GM12878 (cell line): ENCODE data around the gene CAMTA2. TPM values are rescaled to one million over a fixed set of nuclear protein-coding genes. Genes with fewer than 3 reads are reported as not detected.
A peak's percentile ranks its signal among the peaks of the same experiment; 100 is the strongest.

Source experiments
- ATAC-seq: fragments of 200-7000 bp; cut with Tn5 transposase; 3 replicates; pipeline ENCODE4 v1.9.1; 2020; ENCODE audit warnings: mild to moderate bottlenecking, moderate library complexity
- BruUV-seq: library from RNA; stranded (reverse); fragments of 400-500 nt; replicated peaks from 2 replicates; lab custom pipeline; 2021; lab: Mats Ljungman, UMichigan
- CTCF ChIA-PET: fragments of 300-600 bp; sonication (Branson Sonifier 250); formaldehyde crosslinking; extraction: SDS; loops from one replicate; lab custom pipeline; 2021; ENCODE audit warnings: inconsistent platforms; lab: Yijun Ruan, JAX
- POLR2A ChIA-PET: fragments of 350-600 bp; formaldehyde crosslinking; extraction: SDS; loops from one replicate; lab custom pipeline; 2021; ENCODE audit warnings: inconsistent platforms; lab: Charles Lee
- RAD21 ChIA-PET: fragments of 300-600 bp; sonication (Branson Sonifier 250); formaldehyde crosslinking; loops from one replicate; lab custom pipeline; 2023; ENCODE audit warnings: antibody characterized with exemption; ENCODE audit not compliant: unreplicated experiment; lab: Charles Lee
- SMC1A ChIA-PET: fragments of 300-600 bp; sonication (Branson Sonifier 250); formaldehyde crosslinking; loops from one replicate; lab custom pipeline; 2023; ENCODE audit not compliant: unreplicated experiment, uncharacterized antibody; lab: Charles Lee
- DNase-seq: peaks from one replicate; pipeline ENCODE4 v3.0.0-alpha.2; 2011; ENCODE audit warnings: low read depth, low spot score
- FAIRE-seq: peaks from 3 replicates; lab custom pipeline; 2011; peaks lifted over from hg19 to GRCh38; lab: Jason Lieb, UNC
- H2AFZ ChIP-seq: 2 replicates; pipeline ENCODE4 v1.6.0; 2011; ENCODE audit warnings: low read depth, low read length, control low read depth; ENCODE audit not compliant: control insufficient read depth
- H3K27ac ChIP-seq: 2 replicates; pipeline ENCODE4 v1.5.1; 2011; ENCODE audit warnings: control low read depth; ENCODE audit not compliant: control insufficient read depth, insufficient read depth
- H3K27me3 ChIP-seq, 2 experiments: replicated peaks in 1 of 2; 2 replicates each; pipeline versions ENCODE4 v1.6.0 to v1.6.1; 2011; ENCODE audit warnings: low read length in 1 of 2; ENCODE audit not compliant: control insufficient read depth in 2 of 2, insufficient read depth in 2 of 2
- H3K36me3 ChIP-seq, 2 experiments: 2 replicates each; pipeline ENCODE4 v1.5.1; 2011; ENCODE audit warnings: low read length in 1 of 2; ENCODE audit not compliant: control insufficient read depth in 2 of 2, insufficient read depth in 2 of 2
- H3K4me1 ChIP-seq: 2 replicates; pipeline ENCODE4 v1.6.1; 2011; ENCODE audit warnings: mild to moderate bottlenecking, low read length, moderate library complexity, mixed read lengths; ENCODE audit not compliant: control insufficient read depth, insufficient read depth
- H3K4me2 ChIP-seq: 2 replicates; pipeline ENCODE4 v1.6.0; 2011; ENCODE audit warnings: control low read depth; ENCODE audit not compliant: control insufficient read depth, insufficient read depth
- H3K4me3 ChIP-seq: fragments of 200-600 bp; sonication (generic); 2 replicates; pipeline ENCODE4 v1.5.1; 2016
- H3K79me2 ChIP-seq: 2 replicates; pipeline ENCODE4 v1.6.0; 2011; ENCODE audit warnings: low read length; ENCODE audit not compliant: control insufficient read depth, insufficient read depth
- H3K9ac ChIP-seq: 2 replicates; pipeline ENCODE4 v1.8.0; 2011; ENCODE audit warnings: low read length, control low read depth, mixed read lengths; ENCODE audit not compliant: control insufficient read depth, insufficient read depth
- H3K9me3 ChIP-seq: replicated peaks from 3 replicates; pipeline ENCODE4 v1.5.1; 2011; ENCODE audit warnings: mild to moderate bottlenecking, low read length; ENCODE audit not compliant: control insufficient read depth, insufficient read depth
- H4K20me1 ChIP-seq: 2 replicates; pipeline ENCODE4 v1.6.0; 2011; ENCODE audit not compliant: control insufficient read depth, insufficient read depth
- ATF7 ChIP-seq: fragments of 450-650 bp; IDR thresholded peaks from 2 replicates; pipeline ENCODE4 v1.6.1; 2016; ENCODE audit warnings: low read depth, mild to moderate bottlenecking
- CBX5 ChIP-seq: sonication (generic); IDR thresholded peaks from 2 replicates; pipeline ENCODE4 v1.6.1; 2016; ENCODE audit warnings: low read depth, moderate library complexity, mild to moderate bottlenecking, inconsistent platforms
- NFYA ChIP-seq: IDR thresholded peaks from 2 replicates; pipeline ENCODE4 v1.6.1; 2011; ENCODE audit warnings: low read depth, mild to moderate bottlenecking, low read length, improper control_type of control experiment, borderline replicate concordance
- NR2C2 ChIP-seq: IDR thresholded peaks from 2 replicates; pipeline ENCODE4 v1.6.1; 2011; ENCODE audit warnings: borderline replicate concordance, low read depth; ENCODE audit not compliant: control insufficient read depth, insufficient read length
- POLR2A ChIP-seq: IDR thresholded peaks from 2 replicates; pipeline ENCODE4 v1.6.1; 2011; ENCODE audit warnings: low read depth, mild to moderate bottlenecking, low read length
- POLR2AphosphoS2 ChIP-seq: IDR thresholded peaks from 2 replicates; pipeline ENCODE4 v1.6.1; 2011; ENCODE audit warnings: low read depth, mild to moderate bottlenecking, low read length, improper control_type of control experiment, moderate library complexity
- RB1 ChIP-seq: fragments of 450-650 bp; formaldehyde crosslinking; IDR thresholded peaks from 2 replicates; pipeline ENCODE4 v1.6.1; 2017; ENCODE audit warnings: mild to moderate bottlenecking, borderline replicate concordance
- RELA ChIP-seq: fragments of 450-650 bp; IDR thresholded peaks from 2 replicates; pipeline ENCODE4 v1.8.0; 2014; ENCODE audit warnings: borderline replicate concordance; ENCODE audit not compliant: partially characterized antibody
- SIX5 ChIP-seq: IDR thresholded peaks from 2 replicates; pipeline ENCODE4 v1.6.1; 2011; ENCODE audit warnings: mild to moderate bottlenecking, low read depth, low read length, moderate library complexity; ENCODE audit not compliant: severe bottlenecking
- TAF1 ChIP-seq: IDR thresholded peaks from 2 replicates; pipeline ENCODE4 v1.6.1; 2011; ENCODE audit warnings: mild to moderate bottlenecking, low read depth, low read length, borderline replicate concordance
- TCF12 ChIP-seq: IDR thresholded peaks from 2 replicates; pipeline ENCODE4 v1.6.1; 2011; ENCODE audit warnings: low read depth, mild to moderate bottlenecking, low read length
- TCF3 ChIP-seq: IDR thresholded peaks from 2 replicates; pipeline ENCODE4 v1.6.1; 2012; ENCODE audit warnings: low read depth, mild to moderate bottlenecking, low read length, borderline replicate concordance; ENCODE audit not compliant: insufficient read depth
- TCF7 ChIP-seq: IDR thresholded peaks from 2 replicates; pipeline ENCODE4 v1.6.1; 2014; ENCODE audit warnings: antibody characterized with exemption, borderline replicate concordance
- YY1 ChIP-seq: IDR thresholded peaks from 2 replicates; pipeline ENCODE4 v1.6.1; 2011; ENCODE audit warnings: low read depth, mild to moderate bottlenecking, low read length
- ZSCAN29 ChIP-seq: fragments of 450-650 bp; IDR thresholded peaks from 2 replicates; pipeline ENCODE4 v1.6.1; 2017; ENCODE audit warnings: mild to moderate bottlenecking, moderate library complexity
- WGBS: methylation state at CpG from one replicate; pipeline ENCODE4 v1.1.6; 2016; ENCODE audit warnings: low lambda C conversion rate; ENCODE audit not compliant: insufficient replicate concordance, insufficient coverage; ENCODE audit errors: missing lambda C conversion rate; 5-methylcytosine and 5-hydroxymethylcytosine counted together
- in situ Hi-C: fragments of 300-500 bp; cut with MboI; formaldehyde crosslinking; loops from 9 replicates; pipeline ENCODE4 v1.14.3; 2018; ENCODE audit warnings: mixed read lengths
- intact Hi-C: fragments of 100-400 bp; cut with micrococcal nuclease; formaldehyde crosslinking; loops from one replicate; pipeline ENCODE4 v1.14.2; 2022; ENCODE audit not compliant: unreplicated experiment
- polyA plus RNA-seq, 11 experiments: library from polyadenylated mRNA; depleted of rRNA in 4 of 11; unstranded in 6 of 11; stranded (reverse) in 5 of 11; fragments of >200 nt; fragmentation: Nextera tagmentation in 4 of 11; fragmentation: Illumina TruSeq in 1 of 11; extraction: Ambion mirVana in 4 of 11; extraction: Trizol in 1 of 11; gene quantifications; 1 replicate in 1 of 11; 2 replicates in 10 of 11; pipeline versions ENCODE4 v1.2.1 to v1.2.3, GENCODE V29; 2011 to 2016; ENCODE audit warnings: inconsistent platforms in 2 of 11, missing spikeins in 2 of 11, low read depth in 1 of 11
- total RNA-seq, 4 experiments: library from RNA; depleted of rRNA in 3 of 4; stranded (reverse); fragments of >200 nt in 3 of 4; fragmentation: Illumina TruSeq in 1 of 4; extraction: Trizol in 1 of 4; gene quantifications; 2 replicates each; pipeline versions ENCODE4 v1.2.1 to v1.2.3, GENCODE V29; 2013 to 2021
- TF ChIP-seq, protein P1 (sequence below): IDR thresholded peaks from 2 replicates; pipeline ENCODE4 v1.6.1; 2011; ENCODE audit warnings: mild to moderate bottlenecking, low read depth, low read length, moderate library complexity; ENCODE audit not compliant: insufficient replicate concordance
- TF ChIP-seq, protein P2 (sequence below): IDR thresholded peaks from 2 replicates; pipeline ENCODE4 v1.6.1; 2012; ENCODE audit warnings: low read depth, low read length, improper control_type of control experiment
- TF ChIP-seq, protein P3 (sequence below): fragments of 150-350 bp; IDR thresholded peaks from 2 replicates; pipeline ENCODE4 v1.6.1; 2016; ENCODE audit warnings: low read depth, low read length

CAMTA2 gene
- total and polyA plus RNA-seq, 10 of the 15 experiments (the other 5 are each of a cell fraction or from before 2014, with no cell fraction given): 0.42 to 29.3 (median 11.2) TPM

DNA sequence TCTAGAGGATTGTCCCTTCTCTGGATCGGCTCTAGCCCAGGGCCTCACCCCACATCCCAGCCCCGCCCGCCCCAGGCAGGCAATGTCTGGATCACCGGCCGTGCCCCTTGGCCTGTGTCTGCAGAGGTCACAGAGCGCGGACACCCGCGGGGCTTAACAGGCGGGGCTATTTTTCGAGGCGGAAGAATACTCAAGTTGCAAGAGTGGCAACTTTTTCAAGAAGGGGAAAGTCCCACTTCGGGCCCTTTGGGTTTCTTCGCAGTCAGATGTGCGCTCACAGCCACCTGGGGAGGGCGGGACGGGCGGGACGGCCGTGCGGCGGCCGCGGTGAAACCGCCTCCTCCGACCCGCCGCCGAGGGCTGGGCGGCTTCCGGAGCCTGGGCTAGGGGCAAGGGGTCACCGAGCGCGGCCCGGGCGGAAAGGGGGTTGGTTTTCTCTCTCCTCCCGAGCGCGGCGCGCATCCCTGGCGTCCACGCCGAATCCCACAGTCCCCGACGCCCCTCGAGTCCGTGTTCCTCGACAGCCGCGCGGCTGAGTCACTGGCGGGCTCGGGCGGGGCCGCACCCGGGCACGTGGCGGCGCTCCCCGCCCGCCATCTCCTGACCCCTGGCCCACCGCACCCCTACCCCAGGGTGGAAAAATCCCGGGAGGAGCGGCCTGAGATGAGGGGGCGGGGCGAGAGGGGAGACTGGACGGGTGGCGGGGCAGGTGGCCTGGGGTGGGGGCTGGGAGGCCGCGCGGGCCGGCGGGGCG lies 38.0 kb downstream of the CAMTA2 start:
- no TSS peak for BruUV-seq
- Histone ChIP-seq H4K20me1 (peaks cover 5% of the 10 kb centered on the region), H3K27me3 (no peaks in the 10 kb centered on the region), H2AFZ (peak overlapping the region; percentile 61), H3K9me3 (no peaks in the 10 kb centered on the region), H3K4me1 (peaks cover 28% of the 10 kb centered on the region), H3K4me3 (peak overlapping the region; percentile 96), H3K9ac (peak overlapping the region; percentile 83), H3K36me3 (peaks cover 10 to 12% of the 10 kb centered on the region in 2 experiments), H3K79me2 (peaks cover 53% of the 10 kb centered on the region), H3K27ac (peak overlapping the region; percentile 85), H3K4me2 (peak overlapping the region; percentile 80)
- ChIA-PET POLR2A (interaction anchor here (1.0 to 17.5 kb wide), 4 partner anchors 10 to 79 kb away, joined by 4 to 272 read pairs (median 18); partner anchors contain the start of genes RNF167, SLC25A11 and SPAG7), RAD21 (interaction anchor here (0.9 to 9.8 kb wide), 4 partner anchors 9 to 40 kb away, joined by 4 to 73 read pairs (median 10); partner anchors contain the start of genes RNF167, SLC25A11 and SPAG7), CTCF (interaction anchor here (3.3 to 3.4 kb wide), 2 partner anchors 17 kb away, joined by 13 to 23 read pairs; partner anchors contain the start of gene SPAG7), SMC1A (interaction anchor here (0.9 to 7.1 kb wide), 4 partner anchors 17 to 112 kb away, joined by 3 to 50 read pairs (median 14); partner anchors contain the start of gene SPAG7)
- in situ Hi-C loops: no loop called here
- no peak for FAIRE-seq
- ATAC-seq: peak; percentile 44
- 0% methylated on average over 40 of the region's 75 CpGs for WGBS
- no peak for DNase-seq
- intact Hi-C loops: loop anchor here (1.0 to 2.0 kb wide), 2 partner anchors 18 to 47 kb away; partner anchors contain the start of genes INCA1, KIF1C and SPAG7
- peak; percentile 83 for TF ChIP-seq TAF1
- no peak for TF ChIP-seq NFYA
- no peak for TF ChIP-seq SIX5
- TF ChIP-seq, protein P1, sequence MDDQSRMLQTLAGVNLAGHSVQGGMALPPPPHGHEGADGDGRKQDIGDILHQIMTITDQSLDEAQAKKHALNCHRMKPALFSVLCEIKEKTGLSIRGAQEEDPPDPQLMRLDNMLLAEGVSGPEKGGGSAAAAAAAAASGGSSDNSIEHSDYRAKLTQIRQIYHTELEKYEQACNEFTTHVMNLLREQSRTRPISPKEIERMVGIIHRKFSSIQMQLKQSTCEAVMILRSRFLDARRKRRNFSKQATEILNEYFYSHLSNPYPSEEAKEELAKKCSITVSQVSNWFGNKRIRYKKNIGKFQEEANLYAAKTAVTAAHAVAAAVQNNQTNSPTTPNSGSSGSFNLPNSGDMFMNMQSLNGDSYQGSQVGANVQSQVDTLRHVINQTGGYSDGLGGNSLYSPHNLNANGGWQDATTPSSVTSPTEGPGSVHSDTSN: peak; percentile 75
- TF ChIP-seq POLR2AphosphoS2: peak; percentile 58; the same call in 1 of the 2 replicates
- TF ChIP-seq RELA: no peak
- TF ChIP-seq, protein P2, sequence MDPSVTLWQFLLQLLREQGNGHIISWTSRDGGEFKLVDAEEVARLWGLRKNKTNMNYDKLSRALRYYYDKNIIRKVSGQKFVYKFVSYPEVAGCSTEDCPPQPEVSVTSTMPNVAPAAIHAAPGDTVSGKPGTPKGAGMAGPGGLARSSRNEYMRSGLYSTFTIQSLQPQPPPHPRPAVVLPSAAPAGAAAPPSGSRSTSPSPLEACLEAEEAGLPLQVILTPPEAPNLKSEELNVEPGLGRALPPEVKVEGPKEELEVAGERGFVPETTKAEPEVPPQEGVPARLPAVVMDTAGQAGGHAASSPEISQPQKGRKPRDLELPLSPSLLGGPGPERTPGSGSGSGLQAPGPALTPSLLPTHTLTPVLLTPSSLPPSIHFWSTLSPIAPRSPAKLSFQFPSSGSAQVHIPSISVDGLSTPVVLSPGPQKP: 0 out of 2 replicates have a peak, but pooled peaks have one; percentile 37
- TF ChIP-seq CBX5: no peak
- peak; percentile 71; the same call in 1 of the 2 replicates for TF ChIP-seq TCF12
- no peak for TF ChIP-seq ATF7
- peak; percentile 84 for TF ChIP-seq TCF3
- peak; percentile 83 for TF ChIP-seq POLR2A
- no peak for TF ChIP-seq ZSCAN29
- peak; percentile 68; the same call in 1 of the 2 replicates for TF ChIP-seq RB1
- TF ChIP-seq YY1: peak; percentile 40
- no peak for TF ChIP-seq TCF7
- no peak for TF ChIP-seq NR2C2
- TF ChIP-seq, protein P3, sequence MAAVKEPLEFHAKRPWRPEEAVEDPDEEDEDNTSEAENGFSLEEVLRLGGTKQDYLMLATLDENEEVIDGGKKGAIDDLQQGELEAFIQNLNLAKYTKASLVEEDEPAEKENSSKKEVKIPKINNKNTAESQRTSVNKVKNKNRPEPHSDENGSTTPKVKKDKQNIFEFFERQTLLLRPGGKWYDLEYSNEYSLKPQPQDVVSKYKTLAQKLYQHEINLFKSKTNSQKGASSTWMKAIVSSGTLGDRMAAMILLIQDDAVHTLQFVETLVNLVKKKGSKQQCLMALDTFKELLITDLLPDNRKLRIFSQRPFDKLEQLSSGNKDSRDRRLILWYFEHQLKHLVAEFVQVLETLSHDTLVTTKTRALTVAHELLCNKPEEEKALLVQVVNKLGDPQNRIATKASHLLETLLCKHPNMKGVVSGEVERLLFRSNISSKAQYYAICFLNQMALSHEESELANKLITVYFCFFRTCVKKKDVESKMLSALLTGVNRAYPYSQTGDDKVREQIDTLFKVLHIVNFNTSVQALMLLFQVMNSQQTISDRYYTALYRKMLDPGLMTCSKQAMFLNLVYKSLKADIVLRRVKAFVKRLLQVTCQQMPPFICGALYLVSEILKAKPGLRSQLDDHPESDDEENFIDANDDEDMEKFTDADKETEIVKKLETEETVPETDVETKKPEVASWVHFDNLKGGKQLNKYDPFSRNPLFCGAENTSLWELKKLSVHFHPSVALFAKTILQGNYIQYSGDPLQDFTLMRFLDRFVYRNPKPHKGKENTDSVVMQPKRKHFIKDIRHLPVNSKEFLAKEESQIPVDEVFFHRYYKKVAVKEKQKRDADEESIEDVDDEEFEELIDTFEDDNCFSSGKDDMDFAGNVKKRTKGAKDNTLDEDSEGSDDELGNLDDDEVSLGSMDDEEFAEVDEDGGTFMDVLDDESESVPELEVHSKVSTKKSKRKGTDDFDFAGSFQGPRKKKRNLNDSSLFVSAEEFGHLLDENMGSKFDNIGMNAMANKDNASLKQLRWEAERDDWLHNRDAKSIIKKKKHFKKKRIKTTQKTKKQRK: no peak
